K562 (cell line): ENCODE measurements around the gene OR52W1. TPM values are rescaled to one million over a fixed set of nuclear protein-coding genes. Genes with fewer than 3 reads are reported as not detected.

Experiments used
- BACH1 ChIP-seq: fragments of 200-800 bp; sonication (Bioruptor generic); IDR thresholded peaks from 2 replicates; pipeline ENCODE4 v1.6.1; 2016; ENCODE audit warnings: missing genetic modification characterization, missing compliant biosample characterization
- CEBPB ChIP-seq: fragments of 450-650 bp; IDR thresholded peaks from 2 replicates; pipeline ENCODE4 v1.6.1; 2016; ENCODE audit warnings: missing genetic modification characterization, missing compliant biosample characterization
- CREB1 ChIP-seq, 2 experiments: sonication (generic) in 1 of 2; formaldehyde crosslinking in 1 of 2; IDR thresholded peaks; 2 replicates each; pipeline versions ENCODE4 v1.6.1 to v1.8.0; 2012 to 2022; ENCODE audit warnings: inconsistent platforms in 1 of 2, mild to moderate bottlenecking in 1 of 2, missing genetic modification reagents in 1 of 2, moderate library complexity in 1 of 2
- EHMT2 ChIP-seq: fragments of 450-650 bp; IDR thresholded peaks from 2 replicates; pipeline ENCODE4 v1.6.1; 2018; ENCODE audit warnings: antibody characterized with exemption
- FOXJ3 ChIP-seq: sonication (generic); formaldehyde crosslinking; IDR thresholded peaks from 2 replicates; pipeline ENCODE4 v1.4.0; 2020; ENCODE audit warnings: mild to moderate bottlenecking, missing genetic modification reagents
- HNRNPK ChIP-seq: fragments of 200-400 bp; formaldehyde crosslinking; IDR thresholded peaks from one replicate; pipeline ENCODE4 v1.6.1; 2018; ENCODE audit warnings: mild to moderate bottlenecking, low read depth, low read length; ENCODE audit not compliant: poor library complexity, severe bottlenecking
- IFI16 ChIP-seq: fragments of 250-450 bp; sonication (Bioruptor Pico); IDR thresholded peaks from 2 replicates; pipeline ENCODE4 v2.1.2; 2022; ENCODE audit warnings: mild to moderate bottlenecking, inconsistent platforms
- ILF3 ChIP-seq: fragments of 450-650 bp; IDR thresholded peaks from 2 replicates; pipeline ENCODE4 v1.6.1; 2018; ENCODE audit warnings: antibody characterized with exemption, mild to moderate bottlenecking, moderate library complexity, borderline replicate concordance
- POLR2H ChIP-seq: IDR thresholded peaks from 2 replicates; pipeline ENCODE4 v1.6.1; 2016; ENCODE audit warnings: missing genetic modification characterization, low read depth, mild to moderate bottlenecking, control low read depth, missing compliant biosample characterization, moderate library complexity
- RAD51 ChIP-seq: fragments of 450-650 bp; IDR thresholded peaks from 2 replicates; pipeline ENCODE4 v1.7.1; 2016; ENCODE audit warnings: low read depth, mild to moderate bottlenecking, borderline replicate concordance
- RUNX1 ChIP-seq: sonication (generic); IDR thresholded peaks from 2 replicates; pipeline ENCODE4 v1.6.1; 2016; ENCODE audit warnings: antibody characterized with exemption, low read depth
- SETDB1 ChIP-seq: IDR thresholded peaks from one replicate; pipeline ENCODE4 v1.6.1; 2012; ENCODE audit warnings: low read length, control low read depth, inconsistent platforms
- SMARCE1 ChIP-seq: fragments of 450-650 bp; IDR thresholded peaks from 2 replicates; pipeline ENCODE4 v1.7.1; 2016; ENCODE audit warnings: mild to moderate bottlenecking
- SP2 ChIP-seq: IDR thresholded peaks from 2 replicates; pipeline ENCODE4 v1.6.1; 2011; ENCODE audit warnings: mild to moderate bottlenecking, low read depth, low read length, moderate library complexity; ENCODE audit not compliant: poor library complexity, severe bottlenecking; ENCODE audit errors: extremely low read depth
- TSHZ1 ChIP-seq: fragments of 250-450 bp; sonication (Bioruptor Pico); IDR thresholded peaks from 2 replicates; pipeline ENCODE4 v1.4.0; 2020; ENCODE audit warnings: mild to moderate bottlenecking, moderate library complexity
- ZNF24 ChIP-seq: fragments of 450-650 bp; IDR thresholded peaks from 2 replicates; pipeline ENCODE4 v1.6.1; 2016
- ZNF408 ChIP-seq: fragments of 250-450 bp; sonication (Bioruptor Pico); IDR thresholded peaks from 2 replicates; pipeline ENCODE4 v1.4.0; 2020; ENCODE audit warnings: low read depth, mild to moderate bottlenecking, moderate library complexity
- ZNF586 ChIP-seq: fragments of 450-650 bp; formaldehyde crosslinking; conservative IDR thresholded peaks from 2 replicates; pipeline ENCODE4 v1.4.0; 2020; ENCODE audit warnings: mild to moderate bottlenecking, moderate library complexity
- polyA plus RNA-seq, 8 experiments: library from polyadenylated mRNA; depleted of rRNA in 4 of 8; stranded (reverse) in 5 of 8; unstranded in 3 of 8; fragments of >200 nt; fragmentation: Nextera tagmentation in 2 of 8; fragmentation: Illumina TruSeq in 1 of 8; extraction: Ambion mirVana in 2 of 8; extraction: Trizol in 1 of 8; gene quantifications; 2 replicates each; pipeline versions ENCODE4 v1.2.1 to v1.2.3, GENCODE V29; 2011 to 2014; ENCODE audit warnings: inconsistent platforms in 1 of 8, missing spikeins in 1 of 8
- total RNA-seq, 7 experiments: library from RNA; depleted of rRNA in 6 of 7; stranded (reverse); fragments of >200 nt in 6 of 7; fragmentation: Illumina TruSeq in 2 of 7; extraction: Trizol in 2 of 7; gene quantifications; 2 replicates each; pipeline versions ENCODE4 v1.2.1 to v1.2.3, GENCODE V29; 2011 to 2021; ENCODE audit warnings: low replicate concordance in 1 of 7
- TF ChIP-seq, protein P1 (sequence below): fragments of 250-450 bp; sonication (Bioruptor Pico); IDR thresholded peaks from 2 replicates; pipeline ENCODE4 v1.4.0; 2020; ENCODE audit warnings: borderline replicate concordance
- TF ChIP-seq, protein P2 (sequence below): fragments of 450-650 bp; IDR thresholded peaks from 2 replicates; pipeline ENCODE4 v1.6.1; 2014; ENCODE audit warnings: low read depth, mild to moderate bottlenecking, moderate library complexity, borderline replicate concordance
- TF ChIP-seq, protein P3 (sequence below), 3 experiments: fragments of 200-800 bp in 1 of 3; sonication (Bioruptor generic) in 1 of 3; sonication (generic) in 1 of 3; formaldehyde crosslinking in 1 of 3; IDR thresholded peaks; 2 replicates each; pipeline versions ENCODE4 v1.6.1 to v1.8.0; 2016 to 2022; ENCODE audit warnings: mild to moderate bottlenecking in 2 of 3, missing compliant biosample characterization in 2 of 3, missing genetic modification characterization in 2 of 3, missing genetic modification reagents in 1 of 3

OR52W1 gene
- total and polyA plus RNA-seq, 9 of the 15 experiments (the other 6 are each of a cell fraction or from before 2014, with no cell fraction given), result not detected

GRCh38 chr11:6234387-6235107 lies 35.5 kb downstream of the OR52W1 start, which contains the start of gene FHIP1B (continued):
- TF ChIP-seq ZNF408 (CRISPR knock-in tag) (no peak), ZNF24 (no peak), POLR2H (tag) (no peak), RUNX1 (no peak), CEBPB (tag) (no peak), CREB1 (IDR thresholded peaks at IDR 0.05) (peak; percentile 90), CREB1 (CRISPR knock-in tag; IDR thresholded peaks at IDR 0.05) (peak; percentile 91), BACH1 (no peak), IFI16 (CRISPR knock-in tag) (no peak), FOXJ3 (CRISPR knock-in tag) (no peak), RAD51 (no peak), HNRNPK (no peak), SP2 (no peak), SETDB1 (no peak), ZNF586 (CRISPR knock-in tag) (no peak), EHMT2 (no peak), SMARCE1 (peak; percentile 67; the same call in 1 of the 2 replicates), TSHZ1 (CRISPR knock-in tag) (no peak), ILF3 (no peak)
- TF ChIP-seq, protein P1, sequence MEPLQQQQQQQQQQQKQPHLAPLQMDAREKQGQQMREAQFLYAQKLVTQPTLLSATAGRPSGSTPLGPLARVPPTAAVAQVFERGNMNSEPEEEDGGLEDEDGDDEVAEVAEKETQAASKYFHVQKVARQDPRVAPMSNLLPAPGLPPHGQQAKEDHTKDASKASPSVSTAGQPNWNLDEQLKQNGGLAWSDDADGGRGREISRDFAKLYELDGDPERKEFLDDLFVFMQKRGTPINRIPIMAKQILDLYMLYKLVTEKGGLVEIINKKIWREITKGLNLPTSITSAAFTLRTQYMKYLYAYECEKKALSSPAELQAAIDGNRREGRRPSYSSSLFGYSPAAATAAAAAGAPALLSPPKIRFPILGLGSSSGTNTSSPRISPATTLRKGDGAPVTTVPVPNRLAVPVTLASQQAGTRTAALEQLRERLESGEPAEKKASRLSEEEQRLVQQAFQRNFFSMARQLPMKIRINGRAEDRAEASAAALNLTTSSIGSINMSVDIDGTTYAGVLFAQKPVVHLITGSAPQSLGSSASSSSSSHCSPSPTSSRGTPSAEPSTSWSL, result no peak
- TF ChIP-seq, protein P2, sequence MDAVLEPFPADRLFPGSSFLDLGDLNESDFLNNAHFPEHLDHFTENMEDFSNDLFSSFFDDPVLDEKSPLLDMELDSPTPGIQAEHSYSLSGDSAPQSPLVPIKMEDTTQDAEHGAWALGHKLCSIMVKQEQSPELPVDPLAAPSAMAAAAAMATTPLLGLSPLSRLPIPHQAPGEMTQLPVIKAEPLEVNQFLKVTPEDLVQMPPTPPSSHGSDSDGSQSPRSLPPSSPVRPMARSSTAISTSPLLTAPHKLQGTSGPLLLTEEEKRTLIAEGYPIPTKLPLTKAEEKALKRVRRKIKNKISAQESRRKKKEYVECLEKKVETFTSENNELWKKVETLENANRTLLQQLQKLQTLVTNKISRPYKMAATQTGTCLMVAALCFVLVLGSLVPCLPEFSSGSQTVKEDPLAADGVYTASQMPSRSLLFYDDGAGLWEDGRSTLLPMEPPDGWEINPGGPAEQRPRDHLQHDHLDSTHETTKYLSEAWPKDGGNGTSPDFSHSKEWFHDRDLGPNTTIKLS, result no peak; the same call in 1 of the 2 replicates
- TF ChIP-seq, protein P3, sequence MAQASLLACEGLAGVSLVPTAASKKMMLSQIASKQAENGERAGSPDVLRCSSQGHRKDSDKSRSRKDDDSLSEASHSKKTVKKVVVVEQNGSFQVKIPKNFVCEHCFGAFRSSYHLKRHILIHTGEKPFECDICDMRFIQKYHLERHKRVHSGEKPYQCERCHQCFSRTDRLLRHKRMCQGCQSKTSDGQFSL (CRISPR knock-in tag; IDR thresholded peaks at IDR 0.05), result no peak
- TF ChIP-seq, protein P3 (tag; IDR thresholded peaks at IDR 0.05), result no peak
